GM10266 (cell line): ENCODE measurements around the gene ATG2A.
A peak's percentile ranks its signal among the peaks of the same experiment; 100 is the strongest.

Experiments used
- DNase-seq: peaks from one replicate; pipeline ENCODE4 v3.0.0; 2012; ENCODE audit errors: extremely low spot score
- TF ChIP-seq, protein P1 (sequence below): IDR thresholded peaks from 2 replicates; pipeline ENCODE4 v1.5.1; 2012; ENCODE audit warnings: mild to moderate bottlenecking, low read depth; ENCODE audit not compliant: control insufficient read depth, insufficient read depth; ENCODE audit errors: missing control alignments

ATG2A gene

DNA sequence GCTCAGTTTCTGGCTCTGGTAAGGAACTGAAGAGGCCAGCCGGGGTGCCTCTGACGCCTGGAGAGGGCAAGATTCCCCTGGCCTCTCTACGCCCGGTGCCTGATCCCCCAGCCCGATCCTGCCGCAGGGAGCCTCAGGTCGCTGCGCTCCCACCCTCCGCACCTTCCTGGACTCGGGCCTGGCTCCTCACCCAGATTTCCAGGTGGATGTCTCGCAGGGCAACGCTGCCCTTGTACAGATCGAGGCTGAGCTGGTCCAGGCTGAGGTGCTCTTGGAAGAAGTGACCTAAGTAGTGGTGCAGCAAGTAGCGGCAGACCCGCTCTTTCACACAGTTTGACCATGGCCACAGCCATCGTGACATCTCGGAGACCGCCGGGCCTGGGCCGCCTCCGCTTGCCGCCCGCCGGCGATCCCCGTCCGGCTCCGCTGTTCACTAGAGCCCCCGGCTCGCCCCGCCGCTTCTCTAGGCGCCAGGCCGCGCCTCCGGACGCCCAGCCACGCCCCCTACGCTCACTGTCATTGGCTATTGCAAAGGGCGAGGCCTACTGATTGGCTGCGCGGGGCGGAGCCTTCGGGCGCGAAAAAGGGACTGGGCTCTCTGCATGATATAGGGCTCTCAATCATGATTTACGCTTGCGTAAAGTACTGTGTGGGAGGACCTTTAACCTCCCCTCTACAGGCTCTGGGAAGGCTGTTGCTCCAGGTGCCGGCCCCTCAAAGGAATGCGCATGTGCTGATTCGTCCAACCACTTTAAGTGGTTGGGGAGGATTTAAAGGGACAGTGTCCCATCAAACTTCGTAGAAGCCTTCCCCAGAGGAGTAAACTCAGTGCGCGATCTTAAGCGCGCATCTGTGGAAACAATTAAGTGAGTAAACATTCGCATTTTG is at the start of gene ATG2A:
Gene ATG2A, minus strand, starts transcription at position 435 of the 888 bp plus-strand sequence. Its CDS starts 74 bp downstream, at position 361.
- DNase-seq: peak; percentile 99
- TF ChIP-seq, protein P1, sequence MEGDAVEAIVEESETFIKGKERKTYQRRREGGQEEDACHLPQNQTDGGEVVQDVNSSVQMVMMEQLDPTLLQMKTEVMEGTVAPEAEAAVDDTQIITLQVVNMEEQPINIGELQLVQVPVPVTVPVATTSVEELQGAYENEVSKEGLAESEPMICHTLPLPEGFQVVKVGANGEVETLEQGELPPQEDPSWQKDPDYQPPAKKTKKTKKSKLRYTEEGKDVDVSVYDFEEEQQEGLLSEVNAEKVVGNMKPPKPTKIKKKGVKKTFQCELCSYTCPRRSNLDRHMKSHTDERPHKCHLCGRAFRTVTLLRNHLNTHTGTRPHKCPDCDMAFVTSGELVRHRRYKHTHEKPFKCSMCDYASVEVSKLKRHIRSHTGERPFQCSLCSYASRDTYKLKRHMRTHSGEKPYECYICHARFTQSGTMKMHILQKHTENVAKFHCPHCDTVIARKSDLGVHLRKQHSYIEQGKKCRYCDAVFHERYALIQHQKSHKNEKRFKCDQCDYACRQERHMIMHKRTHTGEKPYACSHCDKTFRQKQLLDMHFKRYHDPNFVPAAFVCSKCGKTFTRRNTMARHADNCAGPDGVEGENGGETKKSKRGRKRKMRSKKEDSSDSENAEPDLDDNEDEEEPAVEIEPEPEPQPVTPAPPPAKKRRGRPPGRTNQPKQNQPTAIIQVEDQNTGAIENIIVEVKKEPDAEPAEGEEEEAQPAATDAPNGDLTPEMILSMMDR: no peak

DNA sequence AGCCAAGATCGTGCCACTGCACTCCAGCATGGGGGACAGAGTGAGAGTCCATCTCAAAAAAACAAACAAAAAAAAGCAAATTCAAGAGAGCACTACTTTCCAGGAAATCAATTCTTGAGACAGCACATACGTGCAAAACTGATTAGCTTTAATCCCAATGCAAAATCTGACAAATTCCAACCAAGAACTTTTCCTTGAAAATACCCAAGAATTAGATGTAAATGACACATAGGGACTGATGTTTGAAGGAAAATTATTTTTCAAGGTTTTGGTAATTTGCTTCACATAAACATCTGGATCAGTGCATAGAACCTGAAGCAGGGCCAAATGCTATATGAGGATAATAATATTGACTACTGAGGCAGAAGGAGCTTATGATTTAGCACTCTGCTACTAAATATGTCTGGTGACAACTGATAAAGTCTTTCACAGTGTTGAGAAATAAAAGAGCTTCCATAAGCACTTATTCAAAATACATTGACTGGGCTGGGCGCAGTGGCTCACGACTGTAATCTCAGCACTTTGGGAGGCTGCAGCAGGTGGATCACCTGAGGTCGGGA is 46.1 kb upstream of the ATG2A start:
- TF ChIP-seq, protein P1: no peak

DNA sequence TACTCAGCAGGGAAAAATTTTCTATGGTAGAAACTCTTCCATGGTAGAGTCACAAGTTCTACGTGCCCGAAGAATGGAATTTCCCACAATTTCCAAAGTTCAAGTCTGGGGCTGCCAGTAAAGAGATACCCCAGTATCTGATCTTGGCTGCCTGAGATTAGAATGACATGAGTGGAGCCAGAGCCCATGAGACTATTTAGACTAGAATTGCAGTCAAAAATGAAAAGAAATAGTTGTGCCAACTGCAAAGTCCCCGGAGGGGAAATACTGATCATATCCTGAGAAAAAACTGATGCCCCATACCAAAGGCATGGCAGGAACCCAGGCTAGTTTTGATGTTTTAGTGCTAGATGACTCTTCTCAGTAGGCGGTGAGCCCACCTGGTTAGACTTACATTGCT is 43.7 kb upstream of the ATG2A start:
- TF ChIP-seq, protein P1: no peak
- DNase-seq: no peak

More for the DNA sequence above, 46.1 kb upstream of the ATG2A start:
- DNase-seq: no peak

DNA sequence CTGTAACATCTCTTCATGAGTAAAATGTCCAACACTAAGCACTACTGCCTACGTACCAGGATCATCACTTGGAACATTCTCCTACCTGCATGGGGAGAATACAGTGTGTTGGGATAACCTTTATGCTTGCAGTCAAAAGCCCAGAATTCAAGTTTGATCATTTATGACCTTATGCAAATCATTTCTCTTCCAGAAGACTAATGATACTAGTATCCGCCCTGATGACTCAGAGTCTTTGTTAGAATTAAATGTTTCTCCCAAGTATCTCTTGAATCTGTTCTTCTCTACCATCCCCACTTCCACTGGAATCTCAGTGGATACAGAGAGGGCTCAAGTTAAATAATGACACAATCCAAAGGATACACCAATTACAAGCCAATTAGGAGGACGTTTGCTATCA is 42.5 kb upstream of the ATG2A start:
- no peak for DNase-seq
- TF ChIP-seq, protein P1: no peak

DNA sequence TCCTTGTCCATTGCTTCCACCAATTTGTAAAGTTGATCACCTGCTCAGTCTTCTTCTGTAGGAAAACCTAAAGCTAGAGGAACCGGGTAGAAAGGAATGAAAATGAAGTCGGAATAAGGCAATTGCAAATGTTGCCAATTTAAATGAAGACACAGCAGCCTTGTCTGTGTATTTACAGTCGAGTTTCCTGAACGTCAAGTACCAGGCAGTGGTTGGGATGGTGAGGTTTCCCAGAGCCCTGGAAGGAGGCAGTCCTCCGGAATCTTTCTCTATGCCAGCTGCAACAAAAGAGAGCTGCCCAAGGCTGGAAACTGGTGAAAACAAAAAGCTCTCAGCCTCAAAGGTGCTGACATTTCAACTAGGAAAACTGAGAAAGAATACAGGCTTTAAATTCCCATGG is 37.2 kb upstream of the ATG2A start:
- DNase-seq: no peak
- TF ChIP-seq, protein P1: no peak

DNA sequence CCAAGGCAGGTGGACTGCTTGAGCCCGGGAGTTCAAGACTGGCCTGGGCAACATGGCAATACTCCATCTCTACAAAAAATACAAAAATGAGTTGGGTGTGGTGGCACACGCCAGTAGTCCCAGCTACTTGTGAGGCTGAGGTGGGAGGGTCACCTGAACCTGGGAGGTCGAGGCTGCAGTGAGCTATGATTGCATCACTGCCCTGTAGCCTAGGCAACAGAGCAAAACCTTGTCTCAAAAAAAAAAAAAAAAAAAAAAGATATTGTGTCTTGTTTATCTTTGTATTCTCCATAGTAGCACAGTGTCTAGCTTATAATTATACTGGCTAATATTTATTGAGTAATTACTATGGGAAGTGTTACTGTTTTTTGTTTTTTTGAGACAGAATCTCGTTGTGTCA is 34.5 kb upstream of the ATG2A start:
- no peak for DNase-seq
- TF ChIP-seq, protein P1: no peak
